Gastroesophageal sphincter (tissue), 3 donors: ENCODE measurements around the gene FUT4.
"Not testable (repeated sequence)": the region's sequence is repeated elsewhere in the genome, so short reads cannot be mapped to it uniquely, and the experiment has no call there.

Experiments
- EP300 ChIP-seq: sonication (generic); formaldehyde crosslinking; IDR thresholded peaks from one replicate; pipeline ENCODE4 v1.6.1; 2017; ENCODE audit warnings: antibody characterized with exemption, mild to moderate bottlenecking
- POLR2A ChIP-seq, 2 donors: fragments of 450-650 bp; IDR thresholded peaks; one replicate each; pipeline ENCODE4 v1.6.1; 2017; ENCODE audit warnings: antibody characterized with exemption in 2 of 2, mild to moderate bottlenecking in 2 of 2, moderate library complexity in 1 of 2
- POLR2AphosphoS5 ChIP-seq: sonication (generic); formaldehyde crosslinking; IDR thresholded peaks from one replicate; pipeline ENCODE4 v1.6.1; 2017; ENCODE audit warnings: antibody characterized with exemption
- TF ChIP-seq, protein P1 (sequence below), 4 experiments: fragments of 200-600 bp in 2 of 4; fragments of 450-650 bp in 2 of 4; sonication (generic) in 1 of 4; IDR thresholded peaks; one replicate each; pipeline ENCODE4 v1.5.1; 2017 to 2019; ENCODE audit warnings: antibody characterized with exemption in 4 of 4, mild to moderate bottlenecking in 2 of 4, moderate library complexity in 2 of 4

DNA sequence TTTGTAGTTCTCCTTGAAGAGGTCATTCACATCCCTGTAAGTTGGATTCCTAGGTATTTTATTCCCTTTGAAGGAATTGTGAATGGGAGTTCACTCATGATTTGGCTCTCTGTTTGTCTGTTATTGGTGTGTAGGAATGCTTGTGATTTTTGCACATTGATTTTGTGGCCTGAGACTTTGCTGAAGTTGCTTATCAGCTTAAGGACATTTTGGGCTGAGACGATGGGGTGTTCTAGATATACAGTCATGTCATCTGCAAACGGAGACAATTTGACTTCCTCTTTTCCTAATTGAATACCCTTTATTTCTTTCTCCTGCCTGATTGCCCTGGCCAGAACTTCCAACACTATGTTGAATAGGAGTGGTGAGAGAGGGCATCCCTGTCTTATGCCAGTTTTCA, 29.3 kb downstream of the FUT4 start:
- TF ChIP-seq, protein P1, sequence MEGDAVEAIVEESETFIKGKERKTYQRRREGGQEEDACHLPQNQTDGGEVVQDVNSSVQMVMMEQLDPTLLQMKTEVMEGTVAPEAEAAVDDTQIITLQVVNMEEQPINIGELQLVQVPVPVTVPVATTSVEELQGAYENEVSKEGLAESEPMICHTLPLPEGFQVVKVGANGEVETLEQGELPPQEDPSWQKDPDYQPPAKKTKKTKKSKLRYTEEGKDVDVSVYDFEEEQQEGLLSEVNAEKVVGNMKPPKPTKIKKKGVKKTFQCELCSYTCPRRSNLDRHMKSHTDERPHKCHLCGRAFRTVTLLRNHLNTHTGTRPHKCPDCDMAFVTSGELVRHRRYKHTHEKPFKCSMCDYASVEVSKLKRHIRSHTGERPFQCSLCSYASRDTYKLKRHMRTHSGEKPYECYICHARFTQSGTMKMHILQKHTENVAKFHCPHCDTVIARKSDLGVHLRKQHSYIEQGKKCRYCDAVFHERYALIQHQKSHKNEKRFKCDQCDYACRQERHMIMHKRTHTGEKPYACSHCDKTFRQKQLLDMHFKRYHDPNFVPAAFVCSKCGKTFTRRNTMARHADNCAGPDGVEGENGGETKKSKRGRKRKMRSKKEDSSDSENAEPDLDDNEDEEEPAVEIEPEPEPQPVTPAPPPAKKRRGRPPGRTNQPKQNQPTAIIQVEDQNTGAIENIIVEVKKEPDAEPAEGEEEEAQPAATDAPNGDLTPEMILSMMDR (IDR thresholded peaks at IDR 0.05), result not testable (repeated sequence)
- TF ChIP-seq POLR2A (IDR thresholded peaks at IDR 0.05); POLR2AphosphoS5; EP300: not testable (repeated sequence)
